C4-2B (cell line): ENCODE results near the gene MRPL14.

Experiments used
- CTCF ChIP-seq: fragments of 450-650 bp; conservative IDR thresholded peaks from 2 replicates; pipeline ENCODE4 v1.5.1; 2017; ENCODE audit warnings: mild to moderate bottlenecking
- ZFX ChIP-seq: fragments of 450-650 bp; IDR thresholded peaks from 2 replicates; pipeline ENCODE4 v1.6.1; 2017

GRCh38 chr6:44073612-44074438 lies 53.4 kb downstream of the MRPL14 start:
- TF ChIP-seq CTCF = no peak
- no peak for TF ChIP-seq ZFX
